HG02678 (cell line): ENCODE results near the gene VIPR2.
"Not testable (repeated sequence)": the region's sequence is repeated elsewhere in the genome, so short reads cannot be mapped to it uniquely, and the experiment has no call there.

Experiments used
- ATAC-seq: cut with Tn5 transposase; IDR thresholded peaks from one replicate; pipeline ENCODE4 v1.9.1; 2021; ENCODE audit warnings: mild to moderate bottlenecking, moderate library complexity; ENCODE audit not compliant: unreplicated experiment

VIPR2 gene

DNA sequence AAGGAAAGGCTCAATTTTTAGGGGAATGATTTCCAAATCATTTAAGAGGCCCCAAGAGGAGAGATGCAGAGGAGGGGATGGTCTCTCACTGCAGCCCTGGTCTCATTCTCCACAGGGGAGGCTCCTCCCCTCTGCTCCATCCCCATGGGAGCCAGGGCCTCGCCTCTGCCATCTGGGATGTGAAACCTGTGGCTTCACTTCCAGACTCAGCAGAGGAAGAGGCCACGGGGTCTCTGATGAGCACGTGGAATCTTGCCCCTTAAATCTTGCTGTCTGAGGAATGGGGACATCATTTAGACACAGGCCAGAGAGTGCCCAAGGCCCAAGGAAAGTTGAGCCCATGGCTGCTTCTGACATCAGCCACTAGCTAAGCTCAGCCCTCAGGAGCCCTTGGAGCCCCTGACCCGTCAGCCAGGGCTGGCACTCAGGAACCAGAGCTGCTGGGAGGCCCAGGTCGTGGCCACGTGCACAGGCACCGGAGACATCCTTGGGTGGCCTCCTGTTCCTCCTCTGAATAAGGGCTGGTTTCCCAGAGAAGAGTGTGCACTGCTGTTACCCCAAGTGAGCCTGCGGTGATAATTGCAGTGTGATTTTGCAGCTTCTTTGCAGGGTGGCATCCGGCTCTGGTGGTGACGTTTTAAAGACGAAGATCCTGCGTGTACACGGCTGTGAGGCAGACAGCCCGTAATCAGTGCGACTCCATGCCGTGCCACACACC, 50.5 kb downstream of the VIPR2 start:
- ATAC-seq: no peak

DNA sequence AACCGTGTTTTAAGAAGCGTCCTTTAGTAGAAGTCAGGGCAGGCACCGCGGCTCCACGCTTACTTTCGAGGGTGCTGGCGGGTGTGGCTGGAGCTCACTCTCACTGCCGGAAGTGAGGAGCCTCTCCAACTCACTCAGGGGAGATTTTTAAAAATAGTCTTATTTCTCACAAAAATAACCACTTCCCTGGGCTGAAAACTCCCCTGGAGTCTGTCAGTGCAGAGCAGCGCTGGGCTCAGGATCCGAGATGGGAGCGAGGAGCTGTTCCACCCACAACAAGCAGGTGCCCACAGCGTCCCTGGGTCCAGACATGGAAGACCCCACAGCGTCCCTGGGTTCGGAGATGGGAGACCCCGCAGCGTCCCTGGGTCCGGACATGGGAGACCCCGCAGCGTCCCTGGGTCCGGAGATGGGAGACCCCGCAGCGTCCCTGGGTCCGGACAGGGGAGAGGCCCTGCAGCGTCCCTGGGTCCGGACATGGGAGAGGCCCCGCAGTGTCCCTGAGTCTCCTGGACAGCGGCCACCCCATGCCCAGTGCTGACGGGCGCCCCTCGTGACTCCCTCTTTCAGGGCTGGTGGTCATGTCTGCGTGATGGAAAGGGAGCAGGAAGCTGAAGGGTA, 51.2 kb downstream of the VIPR2 start:
- no peak for ATAC-seq

DNA sequence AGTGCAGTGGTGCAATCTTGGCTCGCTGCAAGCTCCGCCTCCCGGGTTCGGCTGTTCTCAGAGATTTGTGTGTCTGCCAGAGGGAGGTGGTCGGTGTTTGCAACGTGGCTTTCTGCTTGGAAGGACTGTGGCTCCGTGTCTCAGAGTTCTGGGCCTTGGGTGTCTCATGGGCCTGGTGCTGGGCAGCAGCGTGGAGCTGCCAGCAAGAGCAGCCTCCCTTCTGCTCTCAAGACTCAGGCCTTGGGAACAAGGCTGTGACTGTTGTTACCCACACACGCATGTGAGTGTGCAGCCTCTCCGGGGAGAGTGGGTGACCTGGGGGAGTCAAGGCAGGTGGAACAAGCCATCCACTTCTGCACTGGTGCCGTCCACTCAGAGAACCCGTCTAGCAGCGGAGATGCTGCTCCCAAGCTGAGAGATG, 52.0 kb downstream of the VIPR2 start:
- ATAC-seq: no peak

DNA sequence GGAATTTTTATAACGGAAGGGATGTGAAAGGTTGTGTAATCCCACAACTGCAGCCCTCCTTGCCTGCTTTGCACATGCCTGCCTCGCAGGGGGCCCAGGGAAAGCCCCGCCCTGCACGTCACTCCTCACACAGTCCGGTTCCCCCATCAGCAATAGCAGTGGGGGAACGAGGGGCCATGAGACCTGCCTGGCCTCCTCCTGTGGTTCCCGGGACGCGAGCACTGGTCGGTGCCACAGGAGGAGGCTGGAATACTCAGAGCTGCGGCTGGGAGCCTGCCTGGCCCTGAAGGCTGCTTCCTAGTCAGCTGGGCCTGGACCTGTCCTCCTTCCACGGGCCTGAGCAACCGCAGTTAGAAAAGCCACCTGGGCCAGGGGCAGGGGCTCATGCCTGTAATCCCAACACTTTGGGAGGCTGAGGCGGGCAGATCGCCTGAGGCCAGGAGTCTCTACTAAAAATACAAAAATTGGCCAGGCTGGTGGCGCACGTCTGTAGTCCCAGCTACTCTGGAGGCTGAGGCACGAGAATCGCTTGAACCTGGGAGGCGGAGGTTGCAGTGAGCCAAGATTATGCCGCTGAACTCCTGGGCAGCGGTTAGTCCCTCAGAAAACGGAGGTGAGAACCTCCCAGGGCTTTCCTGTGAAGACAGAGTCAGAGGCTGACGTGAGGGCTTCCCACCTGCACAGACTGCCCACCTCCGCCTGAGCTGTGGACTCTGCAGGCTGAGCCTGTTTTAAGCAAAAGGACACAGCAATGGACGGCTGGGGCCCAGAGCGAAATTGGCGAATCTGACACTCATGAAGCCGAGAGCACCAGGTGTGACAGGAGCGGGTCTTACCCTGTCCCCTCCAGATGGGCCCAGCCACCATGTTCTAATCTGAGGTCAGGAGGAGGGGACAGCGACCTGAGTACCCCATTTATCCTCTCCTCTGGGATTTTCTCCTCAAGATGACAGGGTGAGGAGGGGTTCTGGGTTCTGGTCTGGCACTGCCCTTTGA, 52.9 kb downstream of the VIPR2 start:
- ATAC-seq: no peak

DNA sequence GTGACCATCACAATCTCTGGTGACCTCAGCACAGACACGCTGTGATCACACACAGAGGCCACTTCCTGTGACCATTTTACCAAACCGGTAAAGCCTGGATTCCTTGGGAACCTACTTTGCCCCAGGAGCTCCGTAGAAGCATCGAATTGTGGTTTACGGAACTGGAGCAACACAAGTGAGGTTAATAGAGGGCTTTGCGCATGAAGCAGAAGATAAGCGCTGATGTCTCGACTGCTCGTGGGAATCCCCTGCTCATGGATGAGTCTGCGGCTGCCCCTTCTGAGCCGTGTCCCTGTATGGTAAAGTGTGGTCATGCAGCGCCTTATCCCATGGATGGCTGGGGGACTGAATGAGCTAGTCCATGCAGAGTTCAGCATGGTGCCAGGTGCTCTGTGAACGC, 53.6 kb downstream of the VIPR2 start:
- no peak for ATAC-seq

DNA sequence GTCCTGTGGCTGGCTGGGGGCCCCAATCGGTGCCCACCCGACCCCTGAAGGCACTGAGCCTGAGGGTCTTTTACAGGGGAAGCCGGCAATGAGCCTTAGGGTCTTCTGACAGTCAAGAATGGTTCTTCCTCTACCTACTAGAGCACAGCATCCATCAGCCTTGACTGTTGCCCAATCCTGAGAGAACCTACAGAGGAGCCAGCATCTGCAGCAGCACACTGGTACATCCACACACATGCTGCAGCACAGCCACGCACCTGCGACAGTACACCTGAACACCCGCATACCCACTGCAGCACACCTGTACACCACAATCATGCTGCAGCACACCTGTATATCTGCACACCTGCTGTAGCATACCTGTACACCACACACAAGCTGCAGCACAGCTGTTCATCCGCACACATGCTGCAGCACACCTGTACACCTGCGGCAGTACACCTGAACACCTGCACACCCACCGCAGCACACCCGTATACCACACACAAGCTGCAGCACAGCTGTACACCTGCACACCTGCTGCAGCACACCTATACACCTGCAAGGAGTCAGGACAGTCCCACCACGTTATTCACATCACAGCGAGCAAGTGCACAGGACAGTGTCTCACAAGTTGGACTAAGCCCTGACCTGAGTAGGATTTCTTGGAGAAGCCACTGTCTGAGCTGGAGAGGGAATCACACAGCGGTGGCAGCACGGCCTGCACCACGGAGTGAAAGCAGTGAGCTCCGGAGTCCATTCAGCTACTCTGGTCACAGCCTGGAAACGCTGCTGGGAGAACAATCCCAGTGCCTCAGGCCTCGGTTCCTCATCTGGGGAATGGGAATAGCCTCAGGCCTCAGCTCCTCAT, 56.4 kb downstream of the VIPR2 start:
- ATAC-seq: no peak

DNA sequence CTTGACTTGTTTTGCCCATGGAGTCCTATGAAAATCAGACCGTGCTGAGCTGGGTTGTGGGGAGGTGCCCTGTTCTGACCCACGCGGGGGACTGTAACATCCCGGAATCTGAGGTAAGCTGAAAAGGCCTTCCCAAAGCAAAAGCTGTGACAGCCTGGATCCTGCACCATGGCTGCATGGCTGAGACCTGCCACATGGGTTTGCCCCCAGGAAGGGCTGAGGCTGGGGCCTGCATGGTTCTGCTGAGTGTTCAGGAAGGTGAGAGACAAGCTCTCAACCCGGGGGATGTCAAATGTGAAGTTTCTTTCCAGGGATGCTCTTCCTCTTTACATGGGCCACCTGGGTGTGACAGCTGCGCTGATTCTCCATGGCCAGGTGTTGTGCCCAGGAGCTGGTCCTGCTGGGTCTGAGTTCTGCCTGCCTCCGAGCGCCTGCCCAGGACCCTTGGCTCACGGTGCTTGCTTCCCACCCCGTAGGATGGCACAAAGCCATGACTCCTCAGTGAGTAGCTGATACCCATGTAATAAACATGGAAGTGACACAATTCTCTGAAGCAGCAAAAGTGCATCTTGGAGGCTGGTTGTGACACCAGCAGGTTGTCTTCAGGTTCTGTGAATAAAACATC, 58.3 kb downstream of the VIPR2 start:
- ATAC-seq: no peak

DNA sequence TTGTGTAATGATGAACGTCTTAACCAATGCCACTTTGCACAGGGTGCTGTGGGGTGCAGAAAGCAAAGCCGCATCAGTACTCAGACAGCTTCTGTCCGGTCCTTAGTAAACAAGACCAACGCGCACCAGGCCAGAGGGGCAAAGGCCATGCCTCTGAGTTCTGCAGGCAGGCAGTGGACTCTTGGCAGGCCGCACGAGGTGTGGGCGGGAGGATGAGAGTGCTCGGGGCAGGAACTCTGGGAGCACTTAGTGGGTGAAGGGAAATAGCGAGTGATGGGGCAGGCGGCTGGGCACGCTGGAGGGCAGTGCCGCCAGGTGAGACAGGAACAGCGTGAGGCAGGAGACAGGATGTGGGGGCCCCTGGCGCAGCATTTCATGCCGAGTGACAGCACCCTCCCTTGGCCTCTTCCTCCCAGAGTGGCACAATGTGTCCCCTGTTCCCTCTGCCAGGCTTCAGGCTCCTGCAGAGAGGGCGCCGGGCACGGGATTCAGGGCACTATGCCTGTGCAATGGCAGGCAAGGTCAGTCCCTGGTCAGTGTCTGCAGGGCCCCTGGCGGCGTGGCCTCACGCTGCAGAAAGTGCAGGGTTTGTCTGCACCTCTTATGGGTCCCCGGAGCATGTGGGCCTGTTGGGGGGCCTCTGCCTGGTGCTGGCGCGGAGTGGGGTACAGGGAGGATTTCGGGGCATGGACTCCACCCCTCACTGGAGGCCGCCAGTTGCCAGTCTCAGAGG, 60.4 kb downstream of the VIPR2 start:
- no peak for ATAC-seq

DNA sequence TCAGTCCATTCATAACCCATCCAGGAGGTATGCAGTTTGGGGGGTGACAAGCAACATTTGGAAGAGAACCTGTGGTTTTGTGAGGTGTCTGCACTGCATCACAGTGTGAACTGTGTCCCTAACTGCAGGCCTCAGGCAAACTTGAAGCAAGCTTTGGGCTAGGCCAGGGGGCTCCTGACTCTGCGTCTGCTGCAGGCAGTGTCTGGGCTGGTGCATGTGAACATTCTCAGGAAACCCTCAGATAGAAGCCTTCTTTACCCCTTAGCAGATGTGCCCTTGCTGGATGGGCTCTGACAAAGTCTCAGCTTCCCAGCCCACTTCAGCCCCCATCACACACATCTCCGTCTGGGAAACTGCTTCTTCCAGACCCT, 61.0 kb downstream of the VIPR2 start:
- ATAC-seq: no peak

DNA sequence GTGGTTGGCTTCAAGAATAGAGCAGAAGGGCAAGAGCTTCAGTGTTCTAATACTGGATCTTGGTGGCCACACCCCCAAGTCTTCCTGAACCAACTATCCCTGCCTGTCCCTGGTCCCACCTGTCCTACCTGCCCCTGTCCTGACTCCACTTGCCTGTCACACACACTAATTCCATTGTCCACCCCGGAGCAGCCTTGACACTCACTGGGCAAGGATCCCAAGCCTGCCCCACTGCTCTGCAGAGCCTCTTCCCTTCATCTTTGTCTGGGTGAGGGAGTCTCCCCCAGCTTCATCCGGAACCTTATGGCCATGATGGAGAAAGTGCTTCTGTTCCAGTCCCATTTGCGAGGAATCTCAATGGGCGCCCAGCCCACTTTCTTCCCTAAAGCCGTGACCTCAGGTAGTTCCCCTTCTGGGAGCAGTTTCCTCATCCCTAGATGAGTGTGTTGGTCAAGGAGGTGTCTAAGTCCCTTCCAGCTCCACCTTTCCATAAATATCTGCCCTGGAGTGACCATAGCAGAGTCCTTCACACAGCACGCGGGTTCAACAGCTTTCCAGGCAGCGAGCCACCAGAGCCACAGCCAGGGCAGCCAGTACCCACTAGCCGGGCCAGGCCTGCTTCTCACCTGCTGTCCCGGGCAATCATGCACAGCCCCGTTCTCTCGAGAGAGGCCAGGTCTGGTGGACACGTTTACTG, 61.5 kb downstream of the VIPR2 start:
- ATAC-seq: no peak

DNA sequence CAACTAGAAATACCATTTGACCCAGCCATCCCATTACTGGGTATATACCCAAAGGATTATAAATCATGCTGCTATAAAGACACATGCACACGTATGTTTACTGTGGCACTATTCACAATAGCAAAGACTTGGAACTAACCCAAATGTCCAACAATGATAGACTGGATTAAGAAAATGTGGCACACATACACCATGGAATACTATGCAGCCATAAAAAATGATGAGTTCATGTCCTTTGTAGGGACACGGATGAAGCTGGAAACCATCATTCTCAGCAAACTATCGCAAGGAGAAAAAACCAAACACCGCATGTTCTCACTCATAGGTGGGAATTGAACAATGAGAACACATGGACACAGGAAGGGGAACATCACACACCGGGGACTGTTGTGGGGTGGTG, 62.6 kb downstream of the VIPR2 start:
- ATAC-seq: not testable (repeated sequence)

DNA sequence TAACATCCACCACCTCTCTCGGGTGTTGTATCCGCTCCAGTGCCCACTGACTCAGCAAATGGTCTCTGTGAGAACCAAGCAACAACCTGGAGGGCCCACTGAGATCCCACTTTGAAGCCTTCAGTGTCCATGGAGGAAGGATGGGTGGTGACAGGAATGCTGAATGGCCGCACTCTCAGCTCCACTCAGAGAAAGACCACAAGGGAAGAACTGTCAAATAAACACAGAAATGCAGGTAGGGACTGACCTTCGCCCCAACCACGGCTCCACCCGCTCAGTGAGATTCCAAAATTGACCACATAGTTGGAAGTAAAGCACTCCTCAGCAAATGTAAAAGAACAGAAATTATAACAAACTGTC, 65.8 kb downstream of the VIPR2 start:
- ATAC-seq: no peak

DNA sequence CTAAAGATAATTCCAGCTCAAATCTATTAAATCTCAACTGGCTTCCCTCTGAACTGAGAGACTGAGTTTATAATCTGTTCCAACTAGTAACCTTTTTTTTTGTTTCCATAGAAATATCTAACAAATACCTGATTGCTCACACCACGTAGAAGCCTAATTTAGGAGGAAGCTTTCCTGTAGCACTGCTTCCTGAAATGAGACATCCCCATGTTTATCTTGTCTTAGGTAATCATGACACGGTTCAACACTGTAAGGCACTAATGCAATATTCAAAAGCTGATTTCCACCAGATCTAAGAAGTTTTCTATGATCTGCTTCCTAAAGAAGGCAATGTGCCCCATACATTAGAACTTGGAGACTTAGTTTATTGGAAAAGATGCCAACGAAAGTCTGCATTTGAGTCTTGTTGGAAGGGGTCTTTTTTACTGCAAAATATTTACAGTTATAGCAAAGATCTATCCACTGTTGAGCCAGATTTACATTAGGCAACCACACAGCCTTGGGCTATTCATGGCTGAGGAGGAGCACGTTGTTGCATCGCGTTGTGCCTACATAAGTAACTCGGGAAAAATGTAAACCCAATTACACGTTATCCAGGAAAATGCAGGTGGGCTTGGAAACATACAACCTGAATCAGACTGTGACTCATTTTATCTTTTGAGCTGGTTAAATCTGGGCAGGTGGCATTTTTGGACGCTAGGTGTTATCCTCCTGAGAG, 66.3 kb downstream of the VIPR2 start:
- no peak for ATAC-seq

DNA sequence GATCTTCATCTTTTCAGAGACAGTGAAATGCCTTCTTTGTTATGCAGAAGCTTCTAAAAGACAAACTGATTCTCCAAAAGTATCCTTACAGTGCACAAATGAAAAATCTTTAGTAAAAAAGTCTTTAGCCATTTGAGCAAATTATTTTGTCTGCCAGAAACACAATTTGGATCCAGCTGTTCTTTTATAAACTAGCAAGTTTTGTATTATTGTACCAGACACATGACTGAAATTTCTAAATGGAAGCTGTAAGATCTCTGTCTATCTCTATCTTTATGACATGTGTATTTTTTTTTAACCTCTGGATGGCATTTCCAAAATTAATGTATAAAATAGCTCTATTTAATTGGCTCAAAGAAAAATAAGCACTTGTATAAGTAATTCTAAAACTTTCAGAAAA, 68.3 kb downstream of the VIPR2 start:
- ATAC-seq: no peak

DNA sequence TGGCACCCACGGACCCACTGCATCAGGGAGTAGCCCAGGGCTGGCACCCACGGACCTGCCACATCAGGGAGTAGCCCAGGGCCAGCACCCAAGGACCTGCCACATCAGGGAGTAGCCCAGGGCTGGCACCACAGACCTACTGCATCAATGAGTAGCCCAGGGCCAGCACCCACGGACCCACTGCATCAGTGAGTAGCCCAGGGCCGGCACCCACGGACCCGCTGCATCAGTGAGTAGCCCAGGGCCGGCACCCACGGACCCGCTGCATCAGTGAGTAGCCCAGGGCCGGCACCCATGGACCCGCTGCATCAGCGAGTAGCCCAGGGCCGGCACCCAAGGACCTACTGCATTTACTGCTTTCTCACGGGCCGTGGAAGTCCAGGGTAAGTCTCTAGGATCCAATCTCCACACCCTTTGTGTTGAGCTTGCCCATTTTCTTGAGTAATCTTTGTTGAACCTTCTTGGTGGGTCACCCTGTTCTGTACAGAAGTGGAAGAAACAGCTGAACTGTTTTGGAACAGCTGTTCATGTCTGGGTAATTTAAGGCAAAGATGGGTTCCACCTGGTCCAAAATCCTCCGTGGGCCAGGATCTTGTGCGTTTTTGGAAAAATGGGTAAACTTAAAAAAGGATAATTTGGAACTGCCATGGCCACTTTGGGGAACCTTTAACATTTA, 69.0 kb downstream of the VIPR2 start:
- no peak for ATAC-seq

DNA sequence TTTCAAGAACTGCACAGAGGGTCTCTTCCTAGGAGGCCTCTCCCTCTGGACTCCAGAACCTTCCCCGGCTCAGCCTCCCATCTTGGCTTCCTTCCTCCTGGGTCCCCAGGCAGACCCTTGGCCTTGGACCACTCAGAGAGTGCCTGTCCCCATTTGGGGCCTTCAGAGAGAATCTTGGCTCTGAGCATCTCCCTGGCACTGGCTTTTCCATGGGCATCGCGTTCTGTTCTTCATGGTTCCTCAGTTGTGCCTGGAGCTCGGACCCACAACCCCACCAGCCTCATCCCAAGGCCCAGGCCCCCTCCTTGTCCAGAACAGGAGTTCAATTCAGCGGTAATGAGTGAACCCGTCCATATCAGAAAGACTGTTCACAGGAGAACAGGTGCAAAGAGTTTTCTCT, 73.4 kb downstream of the VIPR2 start:
- ATAC-seq: no peak

DNA sequence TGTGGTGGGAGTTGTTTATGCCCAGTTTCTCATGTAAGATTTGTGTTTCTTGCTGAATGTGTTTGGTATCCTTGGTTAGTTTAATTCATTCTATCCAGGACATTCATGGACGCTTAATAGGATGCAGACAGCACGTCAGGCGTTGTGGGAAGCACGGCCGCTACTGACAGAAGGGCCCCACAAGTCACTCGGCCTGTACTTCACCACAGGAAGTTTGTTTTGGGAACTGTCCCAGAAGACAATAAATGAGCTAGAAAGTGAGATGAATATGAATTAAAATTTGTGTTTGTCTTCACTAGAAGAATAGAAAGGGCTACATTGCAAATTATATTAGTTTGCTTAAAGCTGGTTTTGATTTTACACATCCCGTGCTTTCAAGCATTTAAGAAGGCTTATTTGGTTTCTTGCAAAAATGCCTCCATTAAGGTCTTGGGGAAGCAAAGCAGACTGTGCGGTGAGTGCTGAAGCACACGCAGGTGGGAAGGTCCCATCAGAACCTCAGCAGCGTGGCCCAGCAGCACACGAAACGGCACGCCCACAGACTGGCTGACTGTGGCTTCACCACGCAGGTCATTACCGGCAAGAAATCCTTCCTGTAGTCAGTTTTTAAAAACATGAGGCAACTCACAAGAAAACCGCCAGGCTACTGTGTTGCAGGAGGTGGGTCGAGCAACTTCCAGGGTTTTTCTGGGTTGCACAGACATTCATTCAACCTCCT, 74.1 kb downstream of the VIPR2 start:
- ATAC-seq: no peak
